Measurements from ENCODE around the gene MEIKIN. TPM values are rescaled to one million over a fixed set of nuclear protein-coding genes. Genes with fewer than 3 reads are reported as not detected.

Gene MEIKIN
- total RNA-seq, 1 donor from 2014 or later: not detected

DNA sequence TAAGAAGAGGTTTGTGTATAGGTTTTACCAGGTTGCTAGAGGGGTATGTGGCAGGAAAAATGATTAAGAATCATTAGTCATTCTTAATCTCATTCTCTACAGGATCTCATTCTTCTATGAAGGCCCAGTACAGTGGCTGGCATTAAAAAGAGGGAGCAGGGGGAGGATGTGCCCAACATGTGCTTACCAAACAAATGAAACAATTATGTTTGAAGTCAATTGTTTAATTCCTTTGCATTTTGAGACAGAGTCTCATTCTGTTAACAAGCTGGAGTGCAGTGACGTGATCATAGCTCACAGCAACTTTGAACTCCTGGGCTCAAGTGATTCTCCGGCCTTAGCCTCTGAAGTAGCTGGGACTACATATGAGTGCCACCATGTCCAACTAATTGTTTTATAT, 171.7 kb downstream of the MEIKIN start:
- no peak for DNase-seq (ENCODE audit: extremely low spot score, unreplicated experiment)
- H3K36me3 Mint-ChIP-seq: no peaks in the 10 kb centered on the region
- TF ChIP-seq, protein P1, sequence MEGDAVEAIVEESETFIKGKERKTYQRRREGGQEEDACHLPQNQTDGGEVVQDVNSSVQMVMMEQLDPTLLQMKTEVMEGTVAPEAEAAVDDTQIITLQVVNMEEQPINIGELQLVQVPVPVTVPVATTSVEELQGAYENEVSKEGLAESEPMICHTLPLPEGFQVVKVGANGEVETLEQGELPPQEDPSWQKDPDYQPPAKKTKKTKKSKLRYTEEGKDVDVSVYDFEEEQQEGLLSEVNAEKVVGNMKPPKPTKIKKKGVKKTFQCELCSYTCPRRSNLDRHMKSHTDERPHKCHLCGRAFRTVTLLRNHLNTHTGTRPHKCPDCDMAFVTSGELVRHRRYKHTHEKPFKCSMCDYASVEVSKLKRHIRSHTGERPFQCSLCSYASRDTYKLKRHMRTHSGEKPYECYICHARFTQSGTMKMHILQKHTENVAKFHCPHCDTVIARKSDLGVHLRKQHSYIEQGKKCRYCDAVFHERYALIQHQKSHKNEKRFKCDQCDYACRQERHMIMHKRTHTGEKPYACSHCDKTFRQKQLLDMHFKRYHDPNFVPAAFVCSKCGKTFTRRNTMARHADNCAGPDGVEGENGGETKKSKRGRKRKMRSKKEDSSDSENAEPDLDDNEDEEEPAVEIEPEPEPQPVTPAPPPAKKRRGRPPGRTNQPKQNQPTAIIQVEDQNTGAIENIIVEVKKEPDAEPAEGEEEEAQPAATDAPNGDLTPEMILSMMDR (conservative IDR thresholded peaks at IDR 0.05): no peak
- H3K27ac Mint-ChIP-seq: no peak overlapping the region
- H3K4me3 Mint-ChIP-seq: no peak overlapping the region
- no peaks in the 10 kb centered on the region for H3K9me3 Mint-ChIP-seq
- H3K27me3 Mint-ChIP-seq: no peaks in the 10 kb centered on the region
- peaks cover 4% of the 10 kb centered on the region for H3K4me1 Mint-ChIP-seq (ENCODE audit: unreplicated experiment)

DNA sequence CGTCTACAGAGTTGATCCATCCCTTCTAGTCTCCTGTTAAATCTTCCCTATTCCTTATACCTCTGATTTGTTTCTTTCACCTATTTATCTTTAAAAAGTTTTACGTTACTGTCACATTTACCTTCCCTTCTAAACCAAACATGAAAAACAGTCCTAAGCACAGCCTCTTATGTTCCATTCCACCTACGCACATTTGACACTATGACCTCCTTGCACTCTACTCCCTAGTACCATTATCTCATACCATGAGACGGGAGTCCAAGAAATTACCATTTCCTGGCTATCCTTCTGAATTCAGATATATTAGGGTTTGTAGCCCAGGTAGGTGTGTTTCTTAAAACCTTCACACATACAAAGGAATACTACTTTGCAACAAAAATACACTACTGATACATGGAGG, 173.8 kb downstream of the MEIKIN start:
- Mint-ChIP-seq H3K36me3 (peaks cover 4% of the 10 kb centered on the region), H3K27ac (no peak overlapping the region), H3K27me3 (no peaks in the 10 kb centered on the region), H3K4me1 (ENCODE audit: unreplicated experiment) (peaks cover 4% of the 10 kb centered on the region), H3K9me3 (no peaks in the 10 kb centered on the region), H3K4me3 (no peak overlapping the region)
- TF ChIP-seq, protein P1 (conservative IDR thresholded peaks at IDR 0.05): no peak
- no peak for DNase-seq (ENCODE audit: extremely low spot score, unreplicated experiment)

DNA sequence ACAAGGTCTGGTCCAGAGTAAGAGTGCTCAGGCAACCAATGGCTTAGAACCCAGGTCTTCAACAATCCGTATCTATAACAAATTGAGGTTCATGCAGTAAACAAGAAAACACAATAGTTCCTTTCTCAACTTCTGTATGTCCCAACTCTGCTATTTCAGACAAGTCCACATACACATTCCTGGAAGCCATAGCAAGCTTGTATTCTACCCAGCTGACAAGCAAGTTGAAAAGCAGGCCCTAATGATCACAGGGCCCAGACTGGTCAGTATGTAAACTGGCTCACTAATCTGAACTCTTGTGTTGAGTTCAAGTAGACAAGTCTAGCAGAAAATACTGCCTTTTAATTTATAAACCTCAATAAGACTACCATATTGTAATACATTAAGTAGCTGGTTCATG, 175.5 kb downstream of the MEIKIN start:
- no peaks in the 10 kb centered on the region for H3K27me3 Mint-ChIP-seq
- peaks cover 4% of the 10 kb centered on the region for H3K4me1 Mint-ChIP-seq (ENCODE audit: unreplicated experiment)
- DNase-seq (ENCODE audit: extremely low spot score, unreplicated experiment): no peak
- no peaks in the 10 kb centered on the region for H3K9me3 Mint-ChIP-seq
- TF ChIP-seq, protein P1 (conservative IDR thresholded peaks at IDR 0.05): no peak
- H3K36me3 Mint-ChIP-seq: peaks cover 10% of the 10 kb centered on the region
- H3K4me3 Mint-ChIP-seq: no peak overlapping the region
- H3K27ac Mint-ChIP-seq: no peak overlapping the region

DNA sequence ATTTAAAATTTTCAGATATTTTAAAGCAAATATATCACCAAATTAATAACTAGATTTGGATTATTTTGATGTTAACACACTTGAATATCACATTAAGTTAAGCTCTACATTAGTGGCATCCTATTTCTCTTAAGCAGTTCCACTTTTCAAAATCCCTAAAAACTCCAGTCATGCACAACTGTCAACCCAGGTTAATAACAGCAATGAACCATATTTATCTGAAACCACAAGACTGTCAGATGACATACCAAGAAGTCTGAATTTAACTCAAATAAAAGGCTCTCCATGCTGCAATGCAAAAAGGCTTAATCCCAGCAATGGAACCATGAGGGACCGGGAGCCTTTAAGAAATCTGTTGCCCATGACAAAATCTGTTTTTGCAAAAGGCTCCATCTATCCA, 176.1 kb downstream of the MEIKIN start:
- TF ChIP-seq, protein P1 (conservative IDR thresholded peaks at IDR 0.05): no peak
- Mint-ChIP-seq H3K27ac (no peak overlapping the region), H3K36me3 (peaks cover 14% of the 10 kb centered on the region), H3K9me3 (no peaks in the 10 kb centered on the region), H3K27me3 (no peaks in the 10 kb centered on the region), H3K4me1 (ENCODE audit: unreplicated experiment) (peaks cover 4% of the 10 kb centered on the region), H3K4me3 (no peak overlapping the region)
- DNase-seq (ENCODE audit: extremely low spot score, unreplicated experiment): no peak

DNA sequence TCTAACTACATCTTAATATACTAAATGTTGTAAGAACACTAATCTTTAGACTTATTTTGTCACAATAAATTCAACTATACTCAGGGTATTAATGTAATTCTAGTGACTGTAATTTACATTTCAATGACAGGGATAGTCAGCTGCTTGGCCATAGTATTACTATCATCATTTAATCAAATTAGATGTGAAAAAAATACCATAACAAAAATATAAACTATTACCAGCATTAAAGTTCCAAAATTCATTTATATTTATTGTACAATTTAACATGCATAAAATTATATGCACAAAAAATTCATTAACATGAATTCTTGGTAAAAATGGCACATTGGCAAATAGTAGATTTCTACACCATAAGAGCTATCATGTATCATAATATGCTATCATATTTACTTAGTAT, 177.6 kb downstream of the MEIKIN start:
- Mint-ChIP-seq H3K4me3 (no peak overlapping the region), H3K9me3 (no peaks in the 10 kb centered on the region), H3K36me3 (peaks cover 19% of the 10 kb centered on the region), H3K27me3 (no peaks in the 10 kb centered on the region), H3K27ac (no peak overlapping the region), H3K4me1 (ENCODE audit: unreplicated experiment) (peaks cover 4% of the 10 kb centered on the region)
- no peak for DNase-seq (ENCODE audit: extremely low spot score, unreplicated experiment)
- TF ChIP-seq, protein P1 (conservative IDR thresholded peaks at IDR 0.05): no peak

DNA sequence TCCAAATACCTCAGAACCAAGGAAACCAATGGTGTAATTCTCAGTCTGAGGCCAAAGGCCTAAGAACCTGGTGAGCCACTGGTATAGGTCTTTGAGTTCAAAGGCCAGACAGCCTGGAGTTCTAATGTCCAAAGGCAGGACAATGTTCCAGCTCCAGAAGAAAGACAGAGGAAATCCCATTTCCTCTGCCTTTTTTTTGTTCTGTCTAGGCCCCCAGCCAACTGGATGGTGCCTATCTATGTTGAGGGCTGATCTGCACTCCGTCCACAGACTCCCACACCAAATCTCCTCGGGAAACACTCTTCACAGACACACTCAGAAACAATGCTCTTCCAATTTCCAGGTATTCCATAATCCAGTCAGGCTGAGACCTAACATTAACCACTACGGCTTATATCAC, 178.8 kb downstream of the MEIKIN start:
- no peak overlapping the region for H3K4me3 Mint-ChIP-seq
- no peaks in the 10 kb centered on the region for H3K9me3 Mint-ChIP-seq
- peaks cover 23% of the 10 kb centered on the region for H3K36me3 Mint-ChIP-seq
- H3K27ac Mint-ChIP-seq: no peak overlapping the region
- no peaks in the 10 kb centered on the region for H3K27me3 Mint-ChIP-seq
- DNase-seq (ENCODE audit: extremely low spot score, unreplicated experiment): no peak
- peaks cover 4% of the 10 kb centered on the region for H3K4me1 Mint-ChIP-seq (ENCODE audit: unreplicated experiment)
- TF ChIP-seq, protein P1 (conservative IDR thresholded peaks at IDR 0.05): no peak
